Activated CD8-positive, alpha-beta memory T cell treated with anti-CD3 and anti-CD28 coated beads, Interleukin-2, amount 10 ng/mL, durations not matched to agents 7 days and 5 days (primary cell): ENCODE measurements around the gene KAT6B. TPM values are rescaled to one million over a fixed set of nuclear protein-coding genes. Genes with fewer than 3 reads are reported as not detected.
"Not testable (repeated sequence)": the region's sequence is repeated elsewhere in the genome, so short reads cannot be mapped to it uniquely, and the experiment has no call there.

Source experiments
- ATAC-seq: fragments of 150-1000 bp; cut with Tn5 transposase; one replicate; pipeline ENCODE4 v1.10.0; 2021; ENCODE audit warnings: moderate library complexity
- CTCF ChIA-PET: fragments of 350-600 bp; sonication (Branson Sonifier 250); formaldehyde crosslinking; loops from one replicate; lab custom pipeline; 2021; ENCODE audit warnings: antibody characterized with exemption; lab: Charles Lee
- DNase-seq: peaks from one replicate; pipeline ENCODE4 v3.0.0-alpha.2; 2020
- H3K27ac Mint-ChIP-seq: one replicate; pipeline ENCODE4 v1.8.0; 2021; ENCODE audit warnings: mild to moderate bottlenecking, mixed read lengths
- H3K27me3 Mint-ChIP-seq: one replicate; pipeline ENCODE4 v1.8.0; 2021; ENCODE audit warnings: mixed read lengths
- H3K36me3 Mint-ChIP-seq: one replicate; pipeline ENCODE4 v1.8.0; 2021; ENCODE audit warnings: mild to moderate bottlenecking, mixed read lengths
- H3K4me1 Mint-ChIP-seq: one replicate; pipeline ENCODE4 v1.8.0; 2021; ENCODE audit warnings: mixed read lengths
- H3K4me3 Mint-ChIP-seq: one replicate; pipeline ENCODE4 v1.8.0; 2021; ENCODE audit warnings: mild to moderate bottlenecking, moderate library complexity, mixed read lengths
- H3K9me3 Mint-ChIP-seq: one replicate; pipeline ENCODE4 v1.8.0; 2022; ENCODE audit warnings: low read depth, mixed read lengths
- total RNA-seq, 2 experiments: library from RNA; stranded (reverse); gene quantifications; one replicate each; pipeline ENCODE4 v1.2.3, GENCODE V29; 2021

KAT6B gene
- total RNA-seq, 2 experiments from 2014 or later: 32.5 to 33.9 TPM

- DNase-seq (no peak), ATAC-seq (no peak)
- CTCF ChIA-PET: interaction anchor here (0.6 to 1.4 kb wide), 4 partner anchors 14 to 789 kb away, joined by 3 to 5 read pairs (median 4); no protein-coding TSS in a partner anchor
- Mint-ChIP-seq H3K27ac (no peak overlapping the region), H3K9me3 (no peaks in the 10 kb centered on the region), H3K4me3 (no peak overlapping the region), H3K27me3 (no peaks in the 10 kb centered on the region), H3K36me3 (no peaks in the 10 kb centered on the region), H3K4me1 (peaks cover 16% of the 10 kb centered on the region)
These were observed 63.2 kb downstream of the KAT6B start for GRCh38 chr10:74889662-74889998.

GRCh38 chr10:74890460-74890859 lies 64.1 kb downstream of the KAT6B start:
- H3K4me3 Mint-ChIP-seq: no peak overlapping the region
- no peaks in the 10 kb centered on the region for H3K36me3 Mint-ChIP-seq
- no peak for ATAC-seq
- H3K4me1 Mint-ChIP-seq: peaks cover 16% of the 10 kb centered on the region
- no peak overlapping the region for H3K27ac Mint-ChIP-seq
- DNase-seq: no peak
- H3K27me3 Mint-ChIP-seq: no peaks in the 10 kb centered on the region
- CTCF ChIA-PET: interaction anchor here (1.3 to 1.5 kb wide), 3 partner anchors 52 to 129 kb away, joined by 4 to 5 read pairs (median 5); no protein-coding TSS in a partner anchor
- H3K9me3 Mint-ChIP-seq: no peaks in the 10 kb centered on the region

- H3K27me3 Mint-ChIP-seq: no peaks in the 10 kb centered on the region
- H3K36me3 Mint-ChIP-seq: peaks cover 3% of the 10 kb centered on the region
- no peak overlapping the region for H3K27ac Mint-ChIP-seq
- H3K9me3 Mint-ChIP-seq: no peaks in the 10 kb centered on the region
- no peak for DNase-seq
- ATAC-seq: no peak
- no peak overlapping the region for H3K4me3 Mint-ChIP-seq
- CTCF ChIA-PET: interaction anchor here (1.3 to 1.5 kb wide), 2 partner anchors 51 to 129 kb away, joined by 4 to 5 read pairs; no protein-coding TSS in a partner anchor
- H3K4me1 Mint-ChIP-seq: peaks cover 19% of the 10 kb centered on the region
These were observed 64.7 kb downstream of the KAT6B start for GRCh38 chr10:74891053-74891452.

- CTCF ChIA-PET: interaction anchor here (1.1 to 1.2 kb wide), 2 partner anchors 26 to 154 kb away, joined by 3 to 4 read pairs; no protein-coding TSS in a partner anchor
- DNase-seq: peak; percentile 51
- no peak overlapping the region for H3K27ac Mint-ChIP-seq
These were observed 66.4 kb downstream of the KAT6B start for GRCh38 chr10:74892839-74893238.

GRCh38 chr10:74893329-74893728 lies 66.9 kb downstream of the KAT6B start:
- not testable (repeated sequence) for H3K9me3 Mint-ChIP-seq, H3K27ac Mint-ChIP-seq, H3K4me3 Mint-ChIP-seq, DNase-seq, ATAC-seq, H3K36me3 Mint-ChIP-seq, H3K27me3 Mint-ChIP-seq
- CTCF ChIA-PET: interaction anchor here (1.1 to 1.2 kb wide), 2 partner anchors 27 to 154 kb away, joined by 3 to 4 read pairs; no protein-coding TSS in a partner anchor
- H3K4me1 Mint-ChIP-seq: peaks cover 32% of the 10 kb centered on the region

More at GRCh38 chr10:74892839-74893238, 66.4 kb downstream of the KAT6B start:
- Mint-ChIP-seq H3K27me3 (no peaks in the 10 kb centered on the region), H3K9me3 (no peaks in the 10 kb centered on the region), H3K4me1 (peaks cover 27% of the 10 kb centered on the region), H3K4me3 (no peak overlapping the region), H3K36me3 (peaks cover 3% of the 10 kb centered on the region)
- peak; percentile 60 for ATAC-seq

GRCh38 chr10:74896788-74897527 lies 70.6 kb downstream of the KAT6B start:
- no peak overlapping the region for H3K4me3 Mint-ChIP-seq
- no peaks in the 10 kb centered on the region for H3K27me3 Mint-ChIP-seq
- peaks cover 15% of the 10 kb centered on the region for H3K36me3 Mint-ChIP-seq
- DNase-seq (no peak), ATAC-seq (no peak)
- peaks cover 52% of the 10 kb centered on the region for H3K4me1 Mint-ChIP-seq
- CTCF ChIA-PET: interaction anchor here (1.4 to 1.9 kb wide), 5 partner anchors 18 to 203 kb away, joined by 3 to 8 read pairs (median 4); no protein-coding TSS in a partner anchor
- H3K9me3 Mint-ChIP-seq: peaks cover 2% of the 10 kb centered on the region
- H3K27ac Mint-ChIP-seq: peak overlapping the region; percentile 9

GRCh38 chr10:74898201-74898976 lies 72.0 kb downstream of the KAT6B start:
- Mint-ChIP-seq H3K9me3 (peaks cover 2% of the 10 kb centered on the region), H3K27me3 (no peaks in the 10 kb centered on the region), H3K4me1 (peaks cover 46% of the 10 kb centered on the region), H3K27ac (peak overlapping the region; percentile 92), H3K36me3 (peaks cover 17% of the 10 kb centered on the region), H3K4me3 (peak overlapping the region; percentile 60)
- ATAC-seq (peak; percentile 89), DNase-seq (peak; percentile 82)
- CTCF ChIA-PET: interaction anchor here (0.6 to 1.9 kb wide), 8 partner anchors 17 to 159 kb away, joined by 3 to 8 read pairs (median 4); no protein-coding TSS in a partner anchor

GRCh38 chr10:74900297-74900696 lies 73.9 kb downstream of the KAT6B start:
- Mint-ChIP-seq H3K4me1 (peaks cover 49% of the 10 kb centered on the region), H3K4me3 (peak overlapping the region; percentile 57), H3K9me3 (peaks cover 2% of the 10 kb centered on the region), H3K27me3 (no peaks in the 10 kb centered on the region), H3K27ac (peak overlapping the region; percentile 91), H3K36me3 (peaks cover 17% of the 10 kb centered on the region)
- ATAC-seq (peak; percentile 78), DNase-seq (peak; percentile 83)
- CTCF ChIA-PET: interaction anchor here (0.6 to 1.3 kb wide), 4 partner anchors 11 to 161 kb away, joined by 3 to 4 read pairs (median 3); no protein-coding TSS in a partner anchor

GRCh38 chr10:74901301-74901700 lies 74.9 kb downstream of the KAT6B start:
- Mint-ChIP-seq H3K4me3 (no peak overlapping the region), H3K27ac (peak overlapping the region; percentile 53), H3K36me3 (peaks cover 14% of the 10 kb centered on the region), H3K9me3 (peaks cover 2% of the 10 kb centered on the region), H3K4me1 (peaks cover 45% of the 10 kb centered on the region), H3K27me3 (no peaks in the 10 kb centered on the region)
- CTCF ChIA-PET: interaction anchor here (0.9 kb wide), 1 partner anchor 118 kb away, joined by 3 read pairs; no protein-coding TSS in a partner anchor
- DNase-seq (no peak), ATAC-seq (no peak)

GRCh38 chr10:74901867-74902450 lies 75.6 kb downstream of the KAT6B start:
- DNase-seq (no peak), ATAC-seq (no peak)
- H3K9me3 Mint-ChIP-seq: peaks cover 2% of the 10 kb centered on the region
- H3K27me3 Mint-ChIP-seq: no peaks in the 10 kb centered on the region
- H3K27ac Mint-ChIP-seq: no peak overlapping the region
- H3K4me1 Mint-ChIP-seq: peaks cover 45% of the 10 kb centered on the region
- H3K4me3 Mint-ChIP-seq: no peak overlapping the region
- CTCF ChIA-PET: interaction anchor here (0.9 kb wide), 1 partner anchor 118 kb away, joined by 3 read pairs; no protein-coding TSS in a partner anchor
- peaks cover 14% of the 10 kb centered on the region for H3K36me3 Mint-ChIP-seq

- ATAC-seq (no peak), DNase-seq (no peak)
- Mint-ChIP-seq H3K27ac (no peak overlapping the region), H3K4me1 (peaks cover 31% of the 10 kb centered on the region), H3K27me3 (no peaks in the 10 kb centered on the region), H3K9me3 (peaks cover 2% of the 10 kb centered on the region), H3K4me3 (no peak overlapping the region), H3K36me3 (peaks cover 14% of the 10 kb centered on the region)
- CTCF ChIA-PET: interaction anchor here (0.9 to 1.3 kb wide), 3 partner anchors 10 to 114 kb away, joined by 3 to 4 read pairs (median 3); no protein-coding TSS in a partner anchor
These were observed 77.1 kb downstream of the KAT6B start for GRCh38 chr10:74903491-74903890.

- H3K9me3 Mint-ChIP-seq: no peaks in the 10 kb centered on the region
- peaks cover 3% of the 10 kb centered on the region for H3K36me3 Mint-ChIP-seq
- no peak overlapping the region for H3K27ac Mint-ChIP-seq
- no peak for ATAC-seq
- CTCF ChIA-PET: no interaction called here
- no peaks in the 10 kb centered on the region for H3K27me3 Mint-ChIP-seq
- no peak for DNase-seq
- peaks cover 12% of the 10 kb centered on the region for H3K4me1 Mint-ChIP-seq
- no peak overlapping the region for H3K4me3 Mint-ChIP-seq
These were observed 80.3 kb downstream of the KAT6B start for GRCh38 chr10:74906611-74907198.
